ENCODE measurements around the gene TMEM44. TPM values are rescaled to one million over a fixed set of nuclear protein-coding genes. Genes with fewer than 3 reads are reported as not detected.
A peak's percentile ranks its signal among the peaks of the same experiment; 100 is the strongest.

The TMEM44 gene
- total RNA-seq, 1 donor: 18.8 TPM

- peak overlapping the region; percentile 99 for H3K27ac ChIP-seq (ENCODE audit: low read depth, low read length)
- no peak for TF ChIP-seq CTCF (IDR thresholded peaks at IDR 0.05; ENCODE audit: extremely low read depth, low read depth, low read length)
- DNase-seq (ENCODE audit: insufficient read length, low spot score, missing footprints): peak; percentile 77
Observed at GRCh38 chr3:194571491-194572142, 61.6 kb downstream of the TMEM44 start.

GRCh38 chr3:194570898-194571297 is 62.3 kb downstream of the TMEM44 start:
- Histone ChIP-seq H3K27ac (ENCODE audit: low read depth, low read length) (no peak overlapping the region), H2AFZ (ENCODE audit: low read length) (no peak overlapping the region), H3K4me1 (ENCODE audit: insufficient read depth, low read length) (peaks cover 49% of the 10 kb centered on the region)

More at GRCh38 chr3:194571491-194572142, 61.6 kb downstream of the TMEM44 start:
- peak overlapping the region; percentile 66 for H3K4me2 ChIP-seq (ENCODE audit: insufficient read depth, low read length)
- H4K20me1 ChIP-seq (ENCODE audit: insufficient read depth, low read length): no peaks in the 10 kb centered on the region
- H2AFZ ChIP-seq (ENCODE audit: low read length): no peak overlapping the region
- no peaks in the 10 kb centered on the region for H3K9me3 ChIP-seq (ENCODE audit: low read depth, low read length)
- peak overlapping the region; percentile 51 for H3K4me3 ChIP-seq (ENCODE audit: insufficient read depth, low read length)
- H3K79me2 ChIP-seq (ENCODE audit: insufficient read depth, low read length): no peaks in the 10 kb centered on the region
- H3K36me3 ChIP-seq (ENCODE audit: insufficient read depth, low read length): no peaks in the 10 kb centered on the region
- H3K27me3 ChIP-seq (ENCODE audit: insufficient read depth, low read length): no peaks in the 10 kb centered on the region
- H3K4me1 ChIP-seq (ENCODE audit: insufficient read depth, low read length): peaks cover 48% of the 10 kb centered on the region

DNA sequence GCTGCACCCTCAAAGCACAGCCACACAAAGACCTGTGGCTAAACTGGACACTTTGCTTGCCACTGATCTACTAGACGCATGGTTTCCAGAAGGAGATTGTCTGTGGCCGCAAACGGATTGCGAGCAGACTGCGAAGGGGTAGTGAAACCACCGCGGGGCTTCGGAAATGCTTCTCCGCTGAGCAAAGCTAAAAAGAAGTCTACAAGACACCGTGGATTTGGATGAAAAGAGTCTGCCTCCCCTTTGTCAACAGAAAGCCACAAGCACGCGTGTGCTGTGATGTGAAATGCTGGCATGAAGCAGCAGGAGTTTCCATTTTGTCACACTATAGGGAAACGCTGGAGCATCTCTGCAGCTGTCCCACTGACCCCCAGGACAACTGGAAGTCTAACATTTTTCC is 63.0 kb downstream of the TMEM44 start:
- Histone ChIP-seq H3K27ac (ENCODE audit: low read depth, low read length) (no peak overlapping the region), H3K4me1 (ENCODE audit: insufficient read depth, low read length) (peaks cover 49% of the 10 kb centered on the region)

More at GRCh38 chr3:194570898-194571297, 62.3 kb downstream of the TMEM44 start:
- H3K9me3 ChIP-seq (ENCODE audit: low read depth, low read length): no peaks in the 10 kb centered on the region
- H3K79me2 ChIP-seq (ENCODE audit: insufficient read depth, low read length): no peaks in the 10 kb centered on the region
- no peak for TF ChIP-seq CTCF (IDR thresholded peaks at IDR 0.05; ENCODE audit: extremely low read depth, low read depth, low read length)
- H3K36me3 ChIP-seq (ENCODE audit: insufficient read depth, low read length): no peaks in the 10 kb centered on the region
- H3K4me2 ChIP-seq (ENCODE audit: insufficient read depth, low read length): no peak overlapping the region
- no peaks in the 10 kb centered on the region for H4K20me1 ChIP-seq (ENCODE audit: insufficient read depth, low read length)
- DNase-seq (ENCODE audit: insufficient read length, low spot score, missing footprints): no peak
- no peak overlapping the region for H3K4me3 ChIP-seq (ENCODE audit: insufficient read depth, low read length)
- H3K27me3 ChIP-seq (ENCODE audit: insufficient read depth, low read length): no peaks in the 10 kb centered on the region

More for the DNA sequence above, 63.0 kb downstream of the TMEM44 start:
- Histone ChIP-seq H3K4me3 (ENCODE audit: insufficient read depth, low read length) (no peak overlapping the region), H3K9me3 (ENCODE audit: low read depth, low read length) (no peaks in the 10 kb centered on the region), H3K4me2 (ENCODE audit: insufficient read depth, low read length) (no peak overlapping the region), H4K20me1 (ENCODE audit: insufficient read depth, low read length) (no peaks in the 10 kb centered on the region), H3K27me3 (ENCODE audit: insufficient read depth, low read length) (no peaks in the 10 kb centered on the region), H2AFZ (ENCODE audit: low read length) (no peak overlapping the region), H3K36me3 (ENCODE audit: insufficient read depth, low read length) (no peaks in the 10 kb centered on the region), H3K79me2 (ENCODE audit: insufficient read depth, low read length) (no peaks in the 10 kb centered on the region)
- no peak for DNase-seq (ENCODE audit: insufficient read length, low spot score, missing footprints)
- no peak for TF ChIP-seq CTCF (IDR thresholded peaks at IDR 0.05; ENCODE audit: extremely low read depth, low read depth, low read length)
